GM12878 (cell line): ENCODE measurements around the gene SPAG9. TPM values are rescaled to one million over a fixed set of nuclear protein-coding genes. Genes with fewer than 3 reads are reported as not detected.

Experiments used
- ASH2L ChIP-seq: fragments of 300-600, 200-600 bp; sonication (generic); IDR thresholded peaks from 2 replicates; pipeline ENCODE4 v1.6.1; 2017; ENCODE audit warnings: low read depth, mild to moderate bottlenecking, borderline replicate concordance
- CBX3 ChIP-seq: fragments of 200-600 bp; sonication (generic); IDR thresholded peaks from 2 replicates; pipeline ENCODE4 v1.6.1; 2016; ENCODE audit warnings: low read depth, borderline replicate concordance
- CREM ChIP-seq: IDR thresholded peaks from 2 replicates; pipeline ENCODE4 v1.6.1; 2014; ENCODE audit warnings: antibody characterized with exemption, low read depth
- DPF2 ChIP-seq: fragments of 450-650 bp; IDR thresholded peaks from 2 replicates; pipeline ENCODE4 v1.6.1; 2017; ENCODE audit warnings: mild to moderate bottlenecking
- E2F4 ChIP-seq: IDR thresholded peaks from 2 replicates; pipeline ENCODE4 v1.6.1; 2012; ENCODE audit warnings: low read depth, low read length, improper control_type of control experiment
- E2F8 ChIP-seq: fragments of 450-650 bp; IDR thresholded peaks from 2 replicates; pipeline ENCODE4 v1.6.1; 2018; ENCODE audit warnings: mild to moderate bottlenecking, low read depth, moderate library complexity; ENCODE audit not compliant: partially characterized antibody
- E4F1 ChIP-seq: fragments of 450-650 bp; IDR thresholded peaks from 2 replicates; pipeline ENCODE4 v1.6.1; 2018; ENCODE audit warnings: borderline replicate concordance, mild to moderate bottlenecking; ENCODE audit not compliant: partially characterized antibody
- EZH2 ChIP-seq: IDR thresholded peaks from 2 replicates; pipeline ENCODE4 v1.6.1; 2012; ENCODE audit warnings: low read depth, mild to moderate bottlenecking, control low read depth, inconsistent platforms, low read length, borderline replicate concordance; ENCODE audit not compliant: control insufficient read depth
- HCFC1 ChIP-seq: fragments of 150-350 bp; IDR thresholded peaks from 2 replicates; pipeline ENCODE4 v1.6.1; 2014; ENCODE audit warnings: low read length
- HDAC6 ChIP-seq: fragments of 200-600 bp; sonication (generic); IDR thresholded peaks from one replicate; pipeline ENCODE4 v1.8.0; 2017; ENCODE audit warnings: antibody characterized with exemption; ENCODE audit not compliant: unreplicated experiment
- KDM1A ChIP-seq: fragments of 200-600 bp; sonication (generic); IDR thresholded peaks from 2 replicates; pipeline ENCODE4 v1.6.1; 2016; ENCODE audit warnings: borderline replicate concordance
- MTA2 ChIP-seq: fragments of 450-650 bp; IDR thresholded peaks from 2 replicates; pipeline ENCODE4 v1.6.1; 2016; ENCODE audit warnings: low read depth, mild to moderate bottlenecking, moderate library complexity
- PRDM15 ChIP-seq: fragments of 450-650 bp; formaldehyde crosslinking; IDR thresholded peaks from 2 replicates; pipeline ENCODE4 v1.4.0; 2020; ENCODE audit warnings: mild to moderate bottlenecking, moderate library complexity
- RAD21 ChIP-seq: IDR thresholded peaks from 2 replicates; pipeline ENCODE4 v1.6.1; 2011; ENCODE audit warnings: mild to moderate bottlenecking, low read depth, low read length, moderate library complexity; ENCODE audit not compliant: insufficient read depth
- RCOR1 ChIP-seq: conservative IDR thresholded peaks from 2 replicates; pipeline ENCODE4 v1.6.1; 2012; ENCODE audit warnings: low read depth, low read length, improper control_type of control experiment
- RFX5 ChIP-seq: IDR thresholded peaks from 2 replicates; pipeline ENCODE4 v1.6.1; 2011; ENCODE audit warnings: low read depth, low read length, improper control_type of control experiment
- SREBF1 ChIP-seq: IDR thresholded peaks from 2 replicates; pipeline ENCODE4 v1.6.1; 2012; ENCODE audit warnings: mild to moderate bottlenecking, low read length
- STAT1 ChIP-seq: fragments of 450-650 bp; conservative IDR thresholded peaks from 2 replicates; pipeline ENCODE4 v1.6.1; 2014; ENCODE audit warnings: antibody characterized with exemption, mild to moderate bottlenecking
- ZNF217 ChIP-seq: fragments of 450-650 bp; IDR thresholded peaks from 2 replicates; pipeline ENCODE4 v1.6.1; 2017; ENCODE audit warnings: antibody characterized with exemption, mild to moderate bottlenecking
- ZZZ3 ChIP-seq: IDR thresholded peaks from 2 replicates; pipeline ENCODE4 v1.6.1; 2011; ENCODE audit warnings: low read depth; ENCODE audit not compliant: control insufficient read depth, insufficient read length
- polyA plus RNA-seq, 11 experiments: library from polyadenylated mRNA; depleted of rRNA in 4 of 11; unstranded in 6 of 11; stranded (reverse) in 5 of 11; fragments of >200 nt; fragmentation: Nextera tagmentation in 4 of 11; fragmentation: Illumina TruSeq in 1 of 11; extraction: Ambion mirVana in 4 of 11; extraction: Trizol in 1 of 11; gene quantifications; 1 replicate in 1 of 11; 2 replicates in 10 of 11; pipeline versions ENCODE4 v1.2.1 to v1.2.3, GENCODE V29; 2011 to 2016; ENCODE audit warnings: inconsistent platforms in 2 of 11, missing spikeins in 2 of 11, low read depth in 1 of 11
- total RNA-seq, 4 experiments: library from RNA; depleted of rRNA in 3 of 4; stranded (reverse); fragments of >200 nt in 3 of 4; fragmentation: Illumina TruSeq in 1 of 4; extraction: Trizol in 1 of 4; gene quantifications; 2 replicates each; pipeline versions ENCODE4 v1.2.1 to v1.2.3, GENCODE V29; 2013 to 2021

The SPAG9 gene
- total and polyA plus RNA-seq, 10 of the 15 experiments (the other 5 are each of a cell fraction or from before 2014, with no cell fraction given) = 6.6 to 42.0 (median 24.9) TPM

- TF ChIP-seq STAT1 (peak; percentile 99), EZH2 (no peak), KDM1A (no peak), E2F4 (peak; percentile 62; the same call in 1 of the 2 replicates), RAD21 (peak; percentile 97), HDAC6 (no peak), ZNF217 (no peak; the same call in 1 of the 2 replicates), ZZZ3 (peak; percentile 82), HCFC1 (peak; percentile 97), CBX3 (no peak), SREBF1 (peak; percentile 77), E2F8 (peak; percentile 98), RCOR1 (peak; percentile 84; the same call in 1 of the 2 replicates), E4F1 (no peak), ASH2L (peak; percentile 72; the same call in 1 of the 2 replicates), PRDM15 (CRISPR knock-in tag) (no peak), RFX5 (no peak), CREM (peak; percentile 92), MTA2 (peak; percentile 70), DPF2 (peak; percentile 71; the same call in 1 of the 2 replicates)
Measured at GRCh38 chr17:51153210-51154072, 32.8 kb upstream of the SPAG9 start, which contains the start of gene NME1 (continued).
